Progenitor cell of endocrine pancreas (in vitro differentiated cells): ENCODE results near the gene DCLK2. TPM values are rescaled to one million over a fixed set of nuclear protein-coding genes. Genes with fewer than 3 reads are reported as not detected.

Experiments used
- DNase-seq: peaks from one replicate; pipeline ENCODE4 v3.0.0; 2021; ENCODE audit warnings: low spot score; ENCODE audit not compliant: unreplicated experiment
- H3K27ac Mint-ChIP-seq: 2 replicates; pipeline ENCODE4 v1.8.0; 2021; ENCODE audit warnings: mild to moderate bottlenecking, moderate library complexity, mixed read lengths
- H3K27me3 Mint-ChIP-seq: 2 replicates; pipeline ENCODE4 v1.8.0; 2021; ENCODE audit warnings: mixed read lengths
- H3K36me3 Mint-ChIP-seq: 2 replicates; pipeline ENCODE4 v1.8.0; 2022; ENCODE audit warnings: mixed read lengths; ENCODE audit not compliant: insufficient read depth
- H3K4me1 Mint-ChIP-seq: 2 replicates; pipeline ENCODE4 v1.8.0; 2021; ENCODE audit warnings: low read depth, mixed read lengths
- H3K4me3 Mint-ChIP-seq: 2 replicates; pipeline ENCODE4 v1.8.0; 2021; ENCODE audit warnings: low read depth, mild to moderate bottlenecking, moderate library complexity, mixed read lengths
- H3K9me3 Mint-ChIP-seq: 2 replicates; pipeline ENCODE4 v1.8.0; 2021; ENCODE audit warnings: low read depth, mixed read lengths
- total RNA-seq: library from RNA; stranded (reverse); gene quantifications from 2 replicates; pipeline ENCODE4 v1.2.1, GENCODE V29; 2021
- TF ChIP-seq, protein P1 (sequence below): fragments of 200-600 bp; sonication (generic); IDR thresholded peaks from one replicate; pipeline ENCODE4 v1.5.0; 2021; ENCODE audit warnings: antibody characterized with exemption, mild to moderate bottlenecking; ENCODE audit not compliant: unreplicated experiment

The DCLK2 gene
- total RNA-seq, 1 donor from 2014 or later: 7.2 TPM

DNA sequence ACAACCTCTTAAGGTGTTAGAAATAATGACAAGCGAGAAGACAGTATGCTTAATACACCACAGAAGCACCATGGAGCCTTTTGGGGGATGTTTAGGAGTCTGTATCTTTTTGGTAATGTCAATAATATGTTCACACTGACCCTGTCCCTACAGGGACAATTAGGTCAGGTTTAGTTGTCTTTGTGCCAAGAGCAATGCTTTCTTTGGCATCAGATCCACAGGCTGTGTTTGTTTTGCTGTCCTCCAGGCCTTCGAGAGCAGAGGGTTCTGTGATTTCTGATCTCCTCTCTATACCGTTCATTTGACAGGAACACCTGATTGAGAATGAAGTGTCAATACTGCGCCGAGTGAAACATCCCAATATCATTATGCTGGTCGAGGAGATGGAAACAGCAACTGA lies 153.8 kb downstream of the DCLK2 start:
- DNase-seq: no peak
- Mint-ChIP-seq H3K27ac (no peak overlapping the region), H3K4me1 (peaks cover 15% of the 10 kb centered on the region), H3K4me3 (no peak overlapping the region), H3K9me3 (no peaks in the 10 kb centered on the region), H3K27me3 (no peaks in the 10 kb centered on the region), H3K36me3 (peaks cover 5% of the 10 kb centered on the region)
- TF ChIP-seq, protein P1, sequence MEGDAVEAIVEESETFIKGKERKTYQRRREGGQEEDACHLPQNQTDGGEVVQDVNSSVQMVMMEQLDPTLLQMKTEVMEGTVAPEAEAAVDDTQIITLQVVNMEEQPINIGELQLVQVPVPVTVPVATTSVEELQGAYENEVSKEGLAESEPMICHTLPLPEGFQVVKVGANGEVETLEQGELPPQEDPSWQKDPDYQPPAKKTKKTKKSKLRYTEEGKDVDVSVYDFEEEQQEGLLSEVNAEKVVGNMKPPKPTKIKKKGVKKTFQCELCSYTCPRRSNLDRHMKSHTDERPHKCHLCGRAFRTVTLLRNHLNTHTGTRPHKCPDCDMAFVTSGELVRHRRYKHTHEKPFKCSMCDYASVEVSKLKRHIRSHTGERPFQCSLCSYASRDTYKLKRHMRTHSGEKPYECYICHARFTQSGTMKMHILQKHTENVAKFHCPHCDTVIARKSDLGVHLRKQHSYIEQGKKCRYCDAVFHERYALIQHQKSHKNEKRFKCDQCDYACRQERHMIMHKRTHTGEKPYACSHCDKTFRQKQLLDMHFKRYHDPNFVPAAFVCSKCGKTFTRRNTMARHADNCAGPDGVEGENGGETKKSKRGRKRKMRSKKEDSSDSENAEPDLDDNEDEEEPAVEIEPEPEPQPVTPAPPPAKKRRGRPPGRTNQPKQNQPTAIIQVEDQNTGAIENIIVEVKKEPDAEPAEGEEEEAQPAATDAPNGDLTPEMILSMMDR: no peak

DNA sequence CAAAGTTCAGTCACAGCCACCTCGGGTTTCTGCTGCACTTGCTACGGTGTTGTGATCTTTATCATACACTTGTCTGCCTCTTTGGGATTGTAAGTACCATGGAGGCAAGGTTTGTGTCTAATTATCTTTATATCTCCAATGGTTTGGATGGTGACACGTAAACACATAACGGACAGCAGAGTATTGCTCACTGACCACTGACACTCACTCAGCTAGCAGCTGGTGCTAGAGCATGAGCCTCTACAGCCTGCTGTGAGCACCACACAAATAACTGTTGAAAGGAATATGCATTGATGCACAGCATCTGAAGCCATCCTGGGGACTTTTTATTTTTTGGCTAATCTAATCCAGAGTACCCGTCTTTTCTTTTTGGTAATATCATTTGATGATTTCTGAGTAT lies 156.0 kb downstream of the DCLK2 start:
- Mint-ChIP-seq H3K27ac (no peak overlapping the region), H3K4me3 (no peak overlapping the region), H3K9me3 (no peaks in the 10 kb centered on the region), H3K36me3 (peaks cover 5% of the 10 kb centered on the region), H3K4me1 (peaks cover 15% of the 10 kb centered on the region), H3K27me3 (no peaks in the 10 kb centered on the region)
- TF ChIP-seq, protein P1: no peak
- no peak for DNase-seq

DNA sequence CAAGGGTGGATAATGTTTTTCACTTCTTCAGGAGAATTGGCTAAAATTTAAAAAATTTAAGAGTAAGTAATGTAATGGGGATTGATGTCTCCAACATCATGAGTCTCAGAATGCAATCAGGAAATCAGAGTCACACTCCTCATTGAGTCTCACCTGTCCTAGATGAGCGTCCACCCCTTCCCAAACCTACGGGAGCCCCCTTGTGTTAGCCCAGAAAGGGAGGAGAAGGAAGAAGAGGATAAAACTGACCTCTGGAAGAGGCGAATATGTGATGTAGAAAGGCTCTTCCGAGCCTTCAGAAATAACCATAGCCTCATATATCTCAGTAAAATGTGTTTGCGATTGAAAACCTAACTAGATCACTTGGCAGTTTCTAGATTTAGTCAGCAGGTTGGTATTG lies 157.1 kb downstream of the DCLK2 start:
- H3K9me3 Mint-ChIP-seq: no peaks in the 10 kb centered on the region
- H3K36me3 Mint-ChIP-seq: peaks cover 5% of the 10 kb centered on the region
- no peak overlapping the region for H3K27ac Mint-ChIP-seq
- no peaks in the 10 kb centered on the region for H3K27me3 Mint-ChIP-seq
- H3K4me3 Mint-ChIP-seq: no peak overlapping the region
- TF ChIP-seq, protein P1: no peak
- peaks cover 12% of the 10 kb centered on the region for H3K4me1 Mint-ChIP-seq
- no peak for DNase-seq

DNA sequence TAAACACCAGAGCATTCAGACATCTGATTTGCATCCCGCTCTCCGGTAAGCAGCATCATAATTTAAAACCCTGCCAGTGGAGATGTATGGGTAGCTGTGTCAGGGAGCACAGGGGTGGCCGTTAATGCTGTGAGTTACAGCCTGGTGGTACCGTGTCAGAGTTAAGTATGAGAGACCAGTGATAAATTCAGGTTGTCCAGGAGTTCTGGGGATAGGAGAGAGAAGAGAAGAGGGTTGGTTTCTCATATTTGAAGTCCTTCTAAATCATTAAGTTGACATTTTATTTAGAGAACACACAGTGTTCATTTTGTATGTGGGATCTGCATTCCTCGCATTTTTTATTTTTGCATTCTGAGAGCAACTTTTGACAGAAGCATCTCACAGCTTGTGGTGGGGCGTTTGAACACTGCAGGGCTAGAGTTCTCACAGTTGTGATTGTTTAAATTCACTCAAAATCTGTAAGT lies 157.6 kb downstream of the DCLK2 start:
- no peak for DNase-seq
- H3K4me3 Mint-ChIP-seq: no peak overlapping the region
- H3K27ac Mint-ChIP-seq: no peak overlapping the region
- TF ChIP-seq, protein P1: no peak
- no peaks in the 10 kb centered on the region for H3K9me3 Mint-ChIP-seq
- H3K4me1 Mint-ChIP-seq: peaks cover 8% of the 10 kb centered on the region
- peaks cover 5% of the 10 kb centered on the region for H3K36me3 Mint-ChIP-seq
- H3K27me3 Mint-ChIP-seq: no peaks in the 10 kb centered on the region

DNA sequence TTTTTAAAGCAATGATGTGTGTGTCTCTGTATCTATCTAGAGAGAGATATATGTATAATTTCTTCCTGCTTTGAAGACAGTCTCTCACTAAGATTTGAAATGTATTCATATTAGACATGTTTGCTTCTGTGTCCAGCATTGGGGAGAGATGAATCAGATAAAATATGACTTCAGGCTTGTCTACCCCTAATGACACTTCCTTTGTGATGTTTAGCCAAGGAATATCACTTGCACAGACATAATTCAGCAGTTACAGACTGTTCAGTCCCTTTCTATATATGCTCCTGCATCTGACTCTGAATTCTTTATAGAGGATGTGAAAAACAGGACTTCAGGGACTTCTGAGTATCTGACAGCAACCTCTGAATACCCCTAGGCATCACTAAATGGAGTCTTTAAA lies 158.4 kb downstream of the DCLK2 start:
- TF ChIP-seq, protein P1: no peak
- peaks cover under 1% of the 10 kb centered on the region for H3K4me1 Mint-ChIP-seq
- H3K9me3 Mint-ChIP-seq: no peaks in the 10 kb centered on the region
- no peaks in the 10 kb centered on the region for H3K27me3 Mint-ChIP-seq
- no peak overlapping the region for H3K4me3 Mint-ChIP-seq
- no peak for DNase-seq
- H3K36me3 Mint-ChIP-seq: peaks cover 5% of the 10 kb centered on the region
- H3K27ac Mint-ChIP-seq: no peak overlapping the region
